HG03442 (cell line): Measurements from ENCODE around the gene CFAP20DC.
"Not testable (repeated sequence)": the region's sequence is repeated elsewhere in the genome, so short reads cannot be mapped to it uniquely, and the experiment has no call there.

Experiments used
- ATAC-seq: cut with Tn5 transposase; IDR thresholded peaks from one replicate; pipeline ENCODE4 v1.9.1; 2021; ENCODE audit warnings: mild to moderate bottlenecking, moderate library complexity; ENCODE audit not compliant: unreplicated experiment

Gene CFAP20DC

DNA sequence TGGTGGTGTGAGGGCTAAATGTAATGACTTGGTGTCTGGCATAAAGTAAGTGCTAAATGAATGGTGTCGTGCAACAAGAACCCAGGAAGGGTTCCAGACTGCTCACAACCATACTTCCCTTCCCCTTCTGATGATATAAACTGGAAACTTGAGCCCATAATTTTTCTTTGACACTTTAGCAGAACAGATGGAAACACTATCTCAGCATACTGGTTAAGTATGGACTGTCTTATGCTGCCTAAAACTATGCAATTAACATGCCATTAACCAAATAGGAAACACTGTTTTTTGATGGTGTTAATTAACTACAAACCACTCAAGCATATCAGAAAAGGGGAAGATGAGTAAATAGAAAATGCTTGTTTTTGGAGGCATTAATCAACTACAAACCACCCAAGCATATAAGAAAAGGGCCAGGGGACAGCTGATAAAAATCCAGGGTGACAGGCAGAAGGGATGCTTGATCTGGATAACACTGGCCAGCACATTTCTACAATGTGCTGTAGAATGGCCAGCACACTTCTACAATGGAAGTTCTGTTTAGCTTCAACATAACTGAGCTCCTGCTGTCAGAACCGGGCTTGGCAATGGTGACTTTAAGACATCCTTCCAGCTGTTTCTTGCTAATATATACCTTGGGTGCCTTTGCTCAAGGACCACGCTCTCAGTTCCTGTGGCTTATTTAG lies 297.8 kb downstream of the CFAP20DC start:
- ATAC-seq = no peak

DNA sequence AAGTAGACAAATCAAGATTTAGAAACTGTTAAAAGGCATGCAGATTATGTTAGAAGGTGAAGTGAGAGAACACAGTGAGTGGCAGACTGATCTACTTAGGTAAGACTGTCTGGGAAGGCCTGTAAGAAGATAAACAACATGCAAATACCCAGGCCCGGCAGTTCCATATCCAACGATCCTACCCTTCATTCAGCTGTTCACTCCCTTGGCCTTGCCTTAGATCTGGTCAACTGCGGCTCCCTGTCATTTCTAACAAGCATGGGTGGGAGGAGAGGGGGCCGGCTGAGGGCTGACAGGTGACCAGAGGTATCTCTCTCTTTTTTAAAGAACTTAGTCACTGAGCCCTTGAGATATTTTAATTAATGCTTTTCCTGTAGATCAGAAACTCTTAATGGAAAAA lies 298.6 kb downstream of the CFAP20DC start:
- no peak for ATAC-seq

- no peak for ATAC-seq
These were observed 299.9 kb downstream of the CFAP20DC start for GRCh38 chr3:58749948-58750347.

- no peak for ATAC-seq
These were observed 301.8 kb downstream of the CFAP20DC start for GRCh38 chr3:58748024-58748423.

- ATAC-seq = no peak
These were observed 303.1 kb downstream of the CFAP20DC start for GRCh38 chr3:58746758-58747157.

DNA sequence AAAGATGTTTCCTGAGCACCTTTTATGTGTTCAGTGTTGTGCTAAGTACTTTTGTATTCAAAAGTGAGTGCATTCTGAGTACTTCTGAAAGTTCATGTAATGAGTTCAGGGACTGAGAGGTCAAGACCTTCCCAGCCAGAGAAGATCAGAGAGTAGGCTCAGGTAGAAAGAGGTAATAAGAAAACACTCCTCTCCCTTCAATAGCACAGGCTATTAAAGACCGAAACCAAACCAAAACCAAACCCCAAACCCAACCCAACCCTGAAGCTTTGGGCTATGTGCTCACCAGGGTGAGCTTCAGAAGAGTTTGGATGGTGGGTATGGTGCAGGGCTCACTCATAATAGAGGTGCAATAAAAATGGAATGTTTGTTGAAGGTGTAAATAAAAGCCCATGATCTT lies 306.5 kb downstream of the CFAP20DC start:
- no peak for ATAC-seq

- ATAC-seq = no peak
These were observed 307.6 kb downstream of the CFAP20DC start for GRCh38 chr3:58742239-58742638.

DNA sequence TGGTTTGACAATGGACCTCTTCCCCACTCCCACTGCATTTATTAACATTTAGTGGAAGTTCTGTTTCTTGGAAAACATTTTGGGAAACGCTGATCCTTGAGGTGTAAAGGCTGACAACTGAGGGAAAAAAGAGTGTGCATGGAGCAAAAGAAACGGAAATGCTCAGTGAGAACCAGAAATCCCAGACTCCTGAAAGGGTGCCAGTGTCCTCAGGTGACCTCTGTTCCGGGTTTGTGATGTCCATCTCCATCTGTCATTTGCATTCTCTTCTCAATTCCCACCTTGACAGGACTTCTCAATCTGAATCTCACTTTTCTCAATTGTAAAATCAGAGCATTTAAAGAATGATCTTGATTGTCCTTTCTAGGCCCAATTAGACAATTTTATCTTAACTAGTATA lies 312.2 kb downstream of the CFAP20DC start:
- no peak for ATAC-seq

DNA sequence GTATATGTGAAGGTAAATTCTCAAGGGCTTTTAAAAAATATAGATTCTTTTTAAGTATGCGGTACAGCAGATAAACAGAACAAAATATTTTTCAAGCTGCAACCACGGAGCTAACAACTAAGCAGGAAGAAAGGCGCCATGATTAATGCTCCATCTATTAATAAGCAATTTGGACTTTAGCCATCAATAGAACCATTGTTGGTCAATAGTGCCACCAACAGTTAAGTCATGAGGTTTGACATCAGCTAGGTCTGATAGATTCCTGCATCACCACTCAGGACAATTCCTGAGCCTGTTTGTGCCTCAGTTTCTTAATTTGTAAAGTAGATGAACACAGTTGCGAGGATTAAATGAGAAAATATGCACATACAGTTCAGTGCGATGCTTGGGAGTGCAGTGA lies 318.2 kb downstream of the CFAP20DC start:
- ATAC-seq = no peak

DNA sequence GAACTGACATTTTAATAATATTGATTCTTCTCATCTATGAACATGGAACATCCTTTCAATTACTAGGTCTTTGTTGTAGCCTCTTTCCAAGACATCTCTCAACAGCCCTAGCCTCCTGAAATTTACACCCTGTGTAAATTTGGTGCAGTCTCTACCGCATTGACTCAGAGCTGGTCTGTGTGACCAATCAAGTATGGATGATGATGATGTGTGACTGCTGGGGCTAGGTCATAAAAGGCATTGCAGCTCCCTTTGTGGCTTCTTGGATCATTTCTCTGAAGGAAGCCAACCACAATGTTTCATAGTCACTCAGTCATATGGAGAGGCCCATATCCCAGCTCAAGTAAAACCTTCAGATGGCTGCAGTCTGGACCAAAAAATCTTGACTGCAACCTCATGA lies 321.1 kb downstream of the CFAP20DC start:
- no peak for ATAC-seq

DNA sequence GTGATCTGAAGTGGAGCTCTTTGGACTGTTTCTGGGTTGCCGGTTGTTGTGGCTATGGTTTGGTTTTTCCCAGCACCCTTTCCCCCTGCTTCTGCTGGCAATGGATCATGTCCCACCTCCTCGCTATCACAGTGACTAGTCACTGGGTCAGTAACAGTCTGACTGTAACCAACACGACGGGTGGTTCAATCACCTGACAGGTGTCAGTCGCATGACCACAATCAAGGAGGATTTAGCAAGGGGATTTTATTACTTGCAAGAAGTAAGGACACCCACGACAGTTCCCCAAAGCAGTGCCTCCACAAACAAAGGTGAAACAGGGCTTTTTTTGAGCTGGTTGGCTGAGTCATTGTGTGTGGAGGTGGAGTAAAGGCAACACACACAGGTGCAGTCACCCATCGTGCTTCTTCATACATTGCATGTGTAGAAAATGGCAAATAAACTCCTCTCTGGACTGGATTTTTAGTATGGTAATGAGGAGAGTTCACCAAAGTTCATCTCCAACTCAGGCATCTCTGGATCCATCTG lies 324.4 kb downstream of the CFAP20DC start:
- ATAC-seq = no peak

DNA sequence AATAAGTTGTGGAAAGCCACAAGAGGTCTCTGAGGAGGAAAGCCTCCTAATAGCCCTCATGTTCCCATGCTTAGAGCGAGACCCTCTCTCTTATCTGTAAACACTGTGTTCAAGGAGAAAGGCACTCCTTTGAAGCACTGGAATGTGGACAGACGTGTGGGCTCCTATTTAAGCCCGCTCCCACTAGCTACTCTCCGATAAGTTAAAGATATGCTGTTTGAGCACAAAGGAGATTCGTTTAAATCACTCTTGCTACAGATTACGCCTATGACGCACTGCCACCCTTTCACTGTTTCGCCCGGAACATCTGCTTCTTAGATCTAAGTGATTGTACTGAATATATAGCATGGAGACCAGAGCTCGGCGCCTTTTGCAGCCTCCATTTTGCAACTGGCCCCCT lies 325.5 kb downstream of the CFAP20DC start:
- ATAC-seq = no peak

- no peak for ATAC-seq
These were observed 326.7 kb downstream of the CFAP20DC start for GRCh38 chr3:58723173-58723572.

DNA sequence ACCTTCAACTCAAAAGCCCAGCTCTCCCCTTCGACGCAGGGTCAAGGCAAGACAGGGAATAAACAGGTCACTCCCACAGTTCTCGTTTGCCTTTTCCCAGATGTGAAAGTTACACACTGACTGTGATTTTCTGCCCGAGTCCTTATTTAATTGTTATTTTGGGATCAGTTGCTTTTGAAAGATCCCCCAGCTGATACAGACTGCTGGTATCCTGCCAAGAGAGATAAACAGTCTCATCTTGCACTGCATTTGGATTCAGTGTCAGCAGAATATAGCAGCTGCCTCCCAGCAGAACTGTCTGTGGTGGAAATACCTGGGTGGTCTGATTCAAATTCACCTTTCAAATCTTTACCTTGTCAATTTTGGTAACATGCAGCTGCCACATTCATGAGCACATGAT lies 327.3 kb downstream of the CFAP20DC start:
- ATAC-seq = no peak

DNA sequence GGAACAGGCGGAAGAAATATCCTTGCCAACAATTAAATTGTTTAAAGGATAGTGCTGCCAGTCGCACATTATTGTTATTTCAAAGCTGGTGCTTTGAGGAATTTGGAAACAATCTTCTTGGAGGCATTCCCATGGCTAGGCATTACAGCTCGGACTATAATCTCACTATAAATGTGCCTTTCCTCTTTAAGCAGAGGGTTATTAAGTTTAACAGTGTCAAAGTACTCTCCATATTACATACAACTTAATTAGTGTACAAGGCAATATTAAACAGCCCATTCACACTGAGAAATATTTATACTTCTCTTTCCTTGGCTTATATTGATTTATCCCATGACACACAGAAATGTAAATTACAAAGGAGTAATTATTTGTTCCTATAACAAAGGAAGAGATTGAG lies 329.3 kb downstream of the CFAP20DC start:
- ATAC-seq = no peak

DNA sequence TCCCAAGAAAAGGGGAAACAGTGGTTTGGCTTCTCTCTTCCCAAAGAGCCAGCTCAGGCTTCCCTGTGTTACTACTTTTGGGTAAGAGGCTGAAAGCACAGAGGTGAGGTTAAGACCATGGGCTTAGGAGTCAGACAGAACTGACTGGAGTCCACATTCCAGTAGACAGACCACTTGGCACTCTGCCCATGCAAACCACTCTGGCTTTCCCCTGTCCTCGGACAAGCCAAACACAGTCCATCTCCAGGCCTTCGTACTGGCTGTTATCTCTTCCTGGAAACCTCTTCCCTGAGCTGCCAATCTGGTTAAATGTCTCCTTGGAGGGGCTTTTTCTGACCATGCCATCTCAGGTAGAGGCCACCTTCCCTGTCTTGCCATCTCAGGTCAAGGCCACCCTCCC lies 330.1 kb downstream of the CFAP20DC start:
- no peak for ATAC-seq

DNA sequence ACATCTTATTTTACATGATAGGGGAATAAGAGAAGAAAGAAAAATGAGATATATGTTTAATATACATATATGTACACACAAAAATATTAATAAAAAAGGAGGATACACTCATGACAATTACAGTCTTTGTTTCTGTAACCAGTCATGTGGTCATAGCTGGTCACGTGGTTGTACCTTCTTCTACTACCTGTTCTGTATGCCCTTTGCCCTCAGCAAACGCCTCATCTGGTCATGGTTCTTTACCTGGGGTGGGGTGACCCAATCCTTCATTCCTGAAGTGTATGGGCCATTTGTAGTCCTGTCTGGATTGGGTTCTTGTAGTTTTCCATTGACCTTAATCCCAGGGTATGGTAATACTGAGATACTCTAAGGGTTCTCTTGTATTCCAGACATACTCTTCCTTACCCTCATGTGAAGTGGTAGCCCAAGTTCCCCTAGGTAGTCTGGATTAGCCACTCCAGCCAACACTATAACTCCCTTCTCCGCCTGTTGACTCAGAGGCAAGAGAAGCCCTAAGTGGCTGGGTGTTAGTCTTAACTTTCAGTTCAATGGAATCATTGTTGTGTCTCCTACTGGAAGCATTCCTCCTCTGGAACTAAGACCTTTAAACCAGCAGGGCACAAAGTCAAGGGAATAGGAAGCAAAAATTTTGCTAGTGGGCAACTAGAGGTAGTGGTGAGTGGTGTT lies 336.0 kb downstream of the CFAP20DC start:
- ATAC-seq = no peak

GRCh38 chr3:58711871-58712270 lies 338.0 kb downstream of the CFAP20DC start:
- ATAC-seq = no peak

DNA sequence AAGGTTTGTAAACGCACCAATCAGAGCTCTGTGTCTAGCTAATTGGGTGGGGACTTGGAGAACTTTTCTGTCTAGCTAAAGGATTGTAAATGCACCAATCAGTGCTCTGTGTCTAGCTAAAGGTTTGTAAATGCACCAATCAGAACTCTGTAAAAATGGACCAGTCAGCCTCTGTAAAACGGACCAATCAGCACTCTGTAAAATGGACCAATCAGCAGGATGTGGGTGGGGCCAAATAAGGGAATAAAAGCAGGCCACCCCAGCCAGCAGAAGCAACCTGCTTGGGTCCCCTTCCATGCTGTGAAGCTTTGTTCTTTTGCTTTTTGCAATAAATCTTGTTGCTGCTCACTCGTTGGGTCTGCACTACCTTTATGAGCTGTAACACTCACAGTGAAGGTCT lies 340.8 kb downstream of the CFAP20DC start:
- ATAC-seq = not testable (repeated sequence)

GRCh38 chr3:58708116-58708791 lies 341.6 kb downstream of the CFAP20DC start:
- no peak for ATAC-seq

DNA sequence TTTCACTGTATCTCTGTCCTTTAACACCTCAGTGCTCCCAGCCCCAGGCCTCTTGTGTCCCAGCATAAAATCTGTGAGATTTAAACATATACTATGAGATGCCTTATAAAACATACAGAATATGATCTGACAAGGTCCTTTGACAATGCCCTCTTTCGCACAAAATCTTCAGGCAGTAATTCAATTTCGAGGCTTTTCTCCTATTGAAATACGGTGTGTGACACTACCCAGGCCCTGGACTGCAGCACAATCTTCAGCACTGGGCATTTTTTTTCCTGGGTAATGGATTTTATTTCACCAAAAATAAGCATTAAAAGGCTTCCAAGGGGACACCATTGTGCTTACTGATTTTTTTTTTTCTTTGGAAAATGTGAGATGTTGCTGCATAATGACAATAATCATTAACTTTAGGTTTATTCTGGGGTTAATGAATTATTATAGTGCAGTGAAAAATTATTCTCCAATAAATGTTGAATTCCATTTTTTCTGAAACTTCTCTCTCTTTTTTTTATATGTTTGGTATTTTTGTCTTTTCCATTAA lies 342.4 kb downstream of the CFAP20DC start:
- ATAC-seq = no peak
